NCI-H2227 (cell line): ENCODE results near the gene OR52E8.

Experiments
- DNase-seq: peaks from one replicate; lab custom pipeline; 2025; ENCODE audit not compliant: unreplicated experiment; lab: John Stamatoyannopoulos, UW

OR52E8 gene

GRCh38 chr11:5857590-5857989 lies at the start of gene OR52E8:
Gene OR52E8, minus strand, starts transcription at chr11:5857690. Its CDS starts 0 bp downstream, at chr11:5857690.
- DNase-seq = no peak

GRCh38 chr11:5899534-5899933 lies 42.0 kb upstream of the OR52E8 start:
- DNase-seq = no peak

GRCh38 chr11:5892908-5893307 lies 35.4 kb upstream of the OR52E8 start, which contains the start of gene OR52E5:
Gene OR52E5, plus strand, starts transcription at chr11:5893208. Its CDS starts 7,569 bp downstream, at chr11:5900777.
- no peak for DNase-seq

GRCh38 chr11:5891216-5891800 lies 33.8 kb upstream of the OR52E8 start:
- peak; percentile 6 for DNase-seq

- no peak for DNase-seq
Measured at GRCh38 chr11:5887661-5888060, 30.2 kb upstream of the OR52E8 start.

GRCh38 chr11:5887172-5887571 lies 29.7 kb upstream of the OR52E8 start:
- DNase-seq = no peak

- DNase-seq = no peak
Measured at GRCh38 chr11:5881756-5882155, 24.3 kb upstream of the OR52E8 start.

GRCh38 chr11:5880329-5880728 lies 22.8 kb upstream of the OR52E8 start, which contains the start of gene OR52E4:
Gene OR52E4, plus strand, starts transcription at chr11:5880629. Its CDS starts 3,664 bp downstream, at chr11:5884293.
- no peak for DNase-seq

- no peak for DNase-seq
Measured at GRCh38 chr11:5878564-5878963, 21.1 kb upstream of the OR52E8 start.

- DNase-seq = no peak
Measured at GRCh38 chr11:5865826-5866225, 8.3 kb upstream of the OR52E8 start.

- DNase-seq = no peak
Measured at GRCh38 chr11:5851002-5851401, 6.5 kb downstream of the OR52E8 start.

GRCh38 chr11:5847711-5848110 lies 9.8 kb downstream of the OR52E8 start:
- DNase-seq = no peak

- no peak for DNase-seq
Measured at GRCh38 chr11:5846701-5847100, 10.8 kb downstream of the OR52E8 start.

- DNase-seq = no peak
Measured at GRCh38 chr11:5841797-5842196, 15.7 kb downstream of the OR52E8 start, which contains the start of gene OR52E6. Gene OR52E6, minus strand, starts transcription at chr11:5841897. Its CDS starts 0 bp downstream, at chr11:5841897.

- DNase-seq = no peak
Measured at GRCh38 chr11:5837695-5838094, 19.8 kb downstream of the OR52E8 start.

- DNase-seq = no peak
Measured at GRCh38 chr11:5833446-5833845, 24.0 kb downstream of the OR52E8 start.

- DNase-seq = no peak
Measured at GRCh38 chr11:5831196-5831829, 26.2 kb downstream of the OR52E8 start.

GRCh38 chr11:5818245-5818886 lies 39.1 kb downstream of the OR52E8 start:
- DNase-seq = no peak

- DNase-seq = no peak
Measured at GRCh38 chr11:5815534-5815933, 42.0 kb downstream of the OR52E8 start.

GRCh38 chr11:5809905-5810795 lies 47.3 kb downstream of the OR52E8 start:
- no peak for DNase-seq

GRCh38 chr11:5809122-5809519 lies 48.4 kb downstream of the OR52E8 start:
- DNase-seq = no peak
